ENCODE data around the gene STOML2. TPM values are rescaled to one million over a fixed set of nuclear protein-coding genes. Genes with fewer than 3 reads are reported as not detected.

STOML2 gene
- total RNA-seq, 4 donors from 2014 or later: 67.2 to 97.7 (median 93.7) TPM

- peaks cover 0 to 33% (median 17%) of the 10 kb centered on the region in 4 donors for H3K4me1 ChIP-seq
- no peak for DNase-seq (ENCODE audit: low spot score in 2 of 2)
- no peaks in the 10 kb centered on the region for H3K9me3 ChIP-seq
- TF ChIP-seq POLR2A (IDR thresholded peaks at IDR 0.05) (no peak), EP300 (IDR thresholded peaks at IDR 0.05) (no peak)
- TF ChIP-seq, protein P1, sequence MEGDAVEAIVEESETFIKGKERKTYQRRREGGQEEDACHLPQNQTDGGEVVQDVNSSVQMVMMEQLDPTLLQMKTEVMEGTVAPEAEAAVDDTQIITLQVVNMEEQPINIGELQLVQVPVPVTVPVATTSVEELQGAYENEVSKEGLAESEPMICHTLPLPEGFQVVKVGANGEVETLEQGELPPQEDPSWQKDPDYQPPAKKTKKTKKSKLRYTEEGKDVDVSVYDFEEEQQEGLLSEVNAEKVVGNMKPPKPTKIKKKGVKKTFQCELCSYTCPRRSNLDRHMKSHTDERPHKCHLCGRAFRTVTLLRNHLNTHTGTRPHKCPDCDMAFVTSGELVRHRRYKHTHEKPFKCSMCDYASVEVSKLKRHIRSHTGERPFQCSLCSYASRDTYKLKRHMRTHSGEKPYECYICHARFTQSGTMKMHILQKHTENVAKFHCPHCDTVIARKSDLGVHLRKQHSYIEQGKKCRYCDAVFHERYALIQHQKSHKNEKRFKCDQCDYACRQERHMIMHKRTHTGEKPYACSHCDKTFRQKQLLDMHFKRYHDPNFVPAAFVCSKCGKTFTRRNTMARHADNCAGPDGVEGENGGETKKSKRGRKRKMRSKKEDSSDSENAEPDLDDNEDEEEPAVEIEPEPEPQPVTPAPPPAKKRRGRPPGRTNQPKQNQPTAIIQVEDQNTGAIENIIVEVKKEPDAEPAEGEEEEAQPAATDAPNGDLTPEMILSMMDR (IDR thresholded peaks at IDR 0.05): no peak
- no peak overlapping the region for H3K4me3 ChIP-seq
- no peaks in the 10 kb centered on the region for H3K27me3 ChIP-seq
- peaks cover 0 to 34% (median 0%) of the 10 kb centered on the region in 3 donors for H3K36me3 ChIP-seq
- 90 to 95% methylated on average over 3 to 4 of the region's 4 CpGs for WGBS, 2 donors
- H3K27ac ChIP-seq: no peak overlapping the region
These were observed 27.6 kb downstream of the STOML2 start for GRCh38 chr9:35075358-35075757.

DNA sequence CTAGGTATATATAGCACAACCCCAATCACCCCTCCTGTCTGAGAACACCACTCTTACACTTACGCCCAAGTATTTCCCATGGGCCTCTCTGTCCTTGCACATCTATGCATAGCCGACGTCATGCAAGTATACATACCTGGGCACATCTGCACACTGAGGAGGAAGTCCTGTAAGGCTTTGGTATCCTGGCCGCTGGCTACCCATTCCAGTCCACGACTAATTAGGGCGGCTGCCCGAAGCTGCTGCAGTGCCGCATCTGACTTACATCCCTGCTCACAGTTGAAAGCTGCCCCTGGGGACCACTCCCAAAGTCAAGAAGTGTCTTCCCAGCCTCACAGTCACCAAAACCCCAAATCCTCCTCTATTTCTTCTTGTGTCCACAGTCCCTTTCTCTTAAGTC is 28.1 kb downstream of the STOML2 start:
- Histone ChIP-seq H3K27ac (no peak overlapping the region), H3K9me3 (no peaks in the 10 kb centered on the region), H3K4me3 (no peak overlapping the region), H3K4me1 (peaks cover 0 to 37% (median 21%) of the 10 kb centered on the region in 4 donors), H3K36me3 (peaks cover 0 to 34% (median 0%) of the 10 kb centered on the region in 3 donors), H3K27me3 (no peaks in the 10 kb centered on the region)
- DNase-seq (ENCODE audit: low spot score in 2 of 2): no peak
- 88 to 96% methylated on average over 8 of the region's 8 CpGs for WGBS, 2 donors
- TF ChIP-seq, protein P1 (IDR thresholded peaks at IDR 0.05): no peak
- TF ChIP-seq EP300 (IDR thresholded peaks at IDR 0.05): no peak
- TF ChIP-seq POLR2A (IDR thresholded peaks at IDR 0.05): no peak

DNA sequence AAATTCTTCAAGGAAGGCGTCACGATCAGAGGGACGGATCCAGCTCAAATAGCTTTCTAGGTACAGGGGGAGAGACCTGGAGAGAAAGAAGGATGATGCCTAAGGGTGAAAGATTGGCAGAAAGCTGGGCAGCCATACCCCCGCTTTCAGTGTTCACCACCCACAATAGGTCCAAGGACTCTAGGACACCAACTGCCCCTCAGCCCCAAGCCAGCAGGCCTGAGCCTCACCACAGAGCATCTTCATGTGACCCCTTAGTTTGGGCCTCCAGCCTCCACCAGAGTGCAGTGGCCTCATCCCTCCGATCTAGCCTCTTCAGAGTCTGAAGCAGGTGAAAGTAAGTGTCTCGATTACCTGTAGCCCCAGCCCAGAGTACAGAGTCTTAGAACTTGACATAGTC is 28.8 kb downstream of the STOML2 start:
- H3K36me3 ChIP-seq: peaks cover 0 to 34% (median 0%) of the 10 kb centered on the region in 3 donors
- WGBS, 2 donors: 94 to 95% methylated on average over 6 of the region's 6 CpGs
- DNase-seq (ENCODE audit: low spot score in 2 of 2): no peak

GRCh38 chr9:35073279-35073612 is 29.7 kb downstream of the STOML2 start:
- peak overlapping the region in 3 of 4 donors; percentile 98 to 100 (median 99) for H3K27ac ChIP-seq
- 64 to 68% methylated on average over 2 of the region's 2 CpGs for WGBS, 2 donors
- peak overlapping the region in 1 of 4 donors; percentile 89 for H3K4me3 ChIP-seq
- peaks cover 0 to 41% (median 30%) of the 10 kb centered on the region in 4 donors for H3K4me1 ChIP-seq
- peaks cover 0 to 34% (median 0%) of the 10 kb centered on the region in 3 donors for H3K36me3 ChIP-seq
- no peak for DNase-seq (ENCODE audit: low spot score in 2 of 2)
- no peaks in the 10 kb centered on the region for H3K9me3 ChIP-seq
- TF ChIP-seq POLR2A (IDR thresholded peaks at IDR 0.05) (no peak), EP300 (IDR thresholded peaks at IDR 0.05) (no peak)
- TF ChIP-seq, protein P1 (IDR thresholded peaks at IDR 0.05): no peak
- no peaks in the 10 kb centered on the region for H3K27me3 ChIP-seq

More for the DNA sequence above, 28.8 kb downstream of the STOML2 start:
- Histone ChIP-seq H3K4me1 (peaks cover 0 to 41% (median 25%) of the 10 kb centered on the region in 4 donors), H3K27me3 (no peaks in the 10 kb centered on the region), H3K4me3 (no peak overlapping the region), H3K27ac (no peak overlapping the region), H3K9me3 (no peaks in the 10 kb centered on the region)
- TF ChIP-seq, protein P1 (IDR thresholded peaks at IDR 0.05): no peak
- no peak for TF ChIP-seq POLR2A (IDR thresholded peaks at IDR 0.05)
- no peak for TF ChIP-seq EP300 (IDR thresholded peaks at IDR 0.05)

DNA sequence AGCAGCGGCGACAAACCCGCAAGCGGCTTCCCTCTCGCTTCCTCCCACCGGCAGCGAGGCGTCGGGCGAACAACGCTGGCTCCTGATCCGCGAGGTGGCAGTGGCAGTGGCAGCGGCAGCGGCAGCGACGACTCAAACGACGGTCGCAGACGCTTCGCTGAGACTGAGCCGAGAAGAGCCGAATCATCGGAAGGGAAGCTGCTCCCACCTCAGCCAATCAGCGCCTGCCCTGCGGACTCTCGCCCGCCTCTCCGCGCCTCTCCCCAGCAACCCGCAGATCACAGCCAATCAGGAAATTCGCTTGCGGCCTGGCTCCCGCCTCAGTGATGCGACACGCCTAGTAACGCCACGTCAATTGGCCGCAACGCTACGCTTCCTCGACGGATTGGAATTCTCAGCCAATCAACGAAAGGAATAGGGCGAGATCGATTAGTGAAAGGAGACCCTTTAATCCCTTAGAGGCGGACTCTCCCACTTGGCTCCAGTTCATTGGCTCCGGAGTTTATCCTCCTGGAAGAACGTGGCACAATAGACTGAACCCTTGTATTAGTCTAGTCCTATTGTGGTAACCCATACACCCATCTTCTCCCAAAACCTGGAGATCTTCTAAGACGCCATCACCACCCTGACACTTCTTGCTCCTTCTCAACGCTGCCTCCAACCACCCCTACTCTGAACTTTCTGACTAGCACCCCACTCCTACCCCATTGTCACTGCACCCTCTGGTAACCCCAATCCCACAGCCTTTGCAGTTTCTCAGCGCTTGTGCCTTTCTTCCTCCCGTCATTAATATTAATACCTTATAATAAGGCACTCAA is 30.3 kb downstream of the STOML2 start, which contains the start of gene VCP:
TSS of gene VCP (minus strand) at position 165 of the 818 bp plus-strand sequence. CDS start 272 bp downstream, outside the sequence.
- Histone ChIP-seq H3K27me3 (no peaks in the 10 kb centered on the region), H3K4me3 (peak within 1 kb of the TSS; percentile 72 to 99 (median 89)), H3K27ac (peak within 1 kb of the TSS; percentile 97 to 100 (median 98)), H3K36me3 (peaks cover 0 to 38% (median 0%) of the 10 kb centered on the region in 3 donors), H3K4me1 (peaks cover 0 to 41% (median 35%) of the 10 kb centered on the region in 4 donors), H3K9me3 (no peaks in the 10 kb centered on the region)
- TF ChIP-seq POLR2A (IDR thresholded peaks at IDR 0.05) (peak; percentile 87 to 93), EP300 (IDR thresholded peaks at IDR 0.05) (peak in 1 of 2 donors; percentile 97)
- TF ChIP-seq, protein P1 (IDR thresholded peaks at IDR 0.05): peak in 1 of 5 experiments; percentile 9
- DNase-seq (ENCODE audit: low spot score in 2 of 2): peak; percentile 93 to 95
- 4 to 5% methylated on average over 36 to 43 of the region's 54 CpGs for WGBS, 2 donors
